HG03442 (cell line): Measurements from ENCODE around the gene CENPM.
A peak's percentile ranks its signal among the peaks of the same experiment; 100 is the strongest.

Source experiments
- ATAC-seq: cut with Tn5 transposase; IDR thresholded peaks from one replicate; pipeline ENCODE4 v1.9.1; 2021; ENCODE audit warnings: mild to moderate bottlenecking, moderate library complexity; ENCODE audit not compliant: unreplicated experiment

The CENPM gene

GRCh38 chr22:41946629-41947423 is at the start of gene CENPM:
Gene CENPM (minus strand): TSS chr22:41947152. CDS start chr22:41947076, 76 bp downstream.
- peak; percentile 75 for ATAC-seq

- ATAC-seq: no peak
These were observed 48.3 kb upstream of the CENPM start for GRCh38 chr22:41995211-41995610.

GRCh38 chr22:41992496-41992895 is 45.5 kb upstream of the CENPM start:
- ATAC-seq: no peak

GRCh38 chr22:41991111-41991510 is 44.2 kb upstream of the CENPM start:
- ATAC-seq: no peak

GRCh38 chr22:41989246-41989645 is 42.3 kb upstream of the CENPM start:
- no peak for ATAC-seq

- ATAC-seq: no peak
These were observed 40.3 kb upstream of the CENPM start for GRCh38 chr22:41987276-41987675.

GRCh38 chr22:41983513-41984405 is 36.8 kb upstream of the CENPM start:
- no peak for ATAC-seq

- no peak for ATAC-seq
These were observed 35.9 kb upstream of the CENPM start for GRCh38 chr22:41982865-41983264.

- no peak for ATAC-seq
These were observed 32.7 kb upstream of the CENPM start for GRCh38 chr22:41979423-41980250.

GRCh38 chr22:41978732-41979131 is 31.8 kb upstream of the CENPM start:
- no peak for ATAC-seq

GRCh38 chr22:41976961-41977566 is 30.1 kb upstream of the CENPM start:
- no peak for ATAC-seq

GRCh38 chr22:41976070-41976901 is 29.3 kb upstream of the CENPM start:
- no peak for ATAC-seq

GRCh38 chr22:41975299-41976069 is 28.5 kb upstream of the CENPM start:
- no peak for ATAC-seq

- no peak for ATAC-seq
These were observed 27.8 kb upstream of the CENPM start for GRCh38 chr22:41974691-41975290.

- ATAC-seq: no peak
These were observed 24.5 kb upstream of the CENPM start for GRCh38 chr22:41971431-41971830.

- no peak for ATAC-seq
These were observed 23.6 kb upstream of the CENPM start for GRCh38 chr22:41970601-41971000.

- ATAC-seq: no peak
These were observed 22.2 kb upstream of the CENPM start, which contains the start of gene SEPTIN3 for GRCh38 chr22:41969110-41969646. Gene SEPTIN3 (plus strand): TSS chr22:41969443. CDS start chr22:41971493, 2,050 bp downstream.

GRCh38 chr22:41968601-41969000 is 21.6 kb upstream of the CENPM start:
- no peak for ATAC-seq
